ENCODE measurements around the gene VANGL1. TPM values are rescaled to one million over a fixed set of nuclear protein-coding genes. Genes with fewer than 3 reads are reported as not detected.
A peak's percentile ranks its signal among the peaks of the same experiment; 100 is the strongest.

VANGL1 gene
- total and polyA plus RNA-seq, 2 of the 4 experiments (the other 2 are of a cell fraction), result 6.1 to 6.7 TPM

- Histone ChIP-seq H2BK20ac (ENCODE audit: low read depth, low read length) (no peak overlapping the region), H3K27ac (ENCODE audit: insufficient read depth, low read length) (no peak overlapping the region), H3K9me1 (ENCODE audit: insufficient read depth, low read length) (peaks cover 12% of the 10 kb centered on the region), H2AK5ac (ENCODE audit: low read depth, low read length) (no peak overlapping the region), H3K56ac (ENCODE audit: extremely low read depth, insufficient read depth, low read length) (no peak overlapping the region), H3K9me3 (ENCODE audit: control insufficient read depth, insufficient read depth, low read length) (no peaks in the 10 kb centered on the region), H3K18ac (ENCODE audit: low read depth, low read length) (no peak overlapping the region), H2AFZ (replicated peaks; ENCODE audit: low read length, poor library complexity) (no peak overlapping the region), H4K20me1 (ENCODE audit: insufficient read depth, low read length) (peaks cover 13% of the 10 kb centered on the region; the same call in 1 of the 2 replicates), H3K4me2 (ENCODE audit: low read depth, low read length) (no peak overlapping the region), H3K4ac (ENCODE audit: low read depth, low read length) (no peak overlapping the region), H3K4me3 (ENCODE audit: insufficient read depth, low read depth, low read length) (no peak overlapping the region), H3K4me1 (ENCODE audit: control insufficient read depth, insufficient read depth, low read length) (peaks cover 5% of the 10 kb centered on the region; the same call in 1 of the 2 replicates), H4K5ac (ENCODE audit: low read depth, low read length) (no peak overlapping the region), H3K14ac (replicated peaks; ENCODE audit: low read depth, low read length) (no peak overlapping the region), H2AK9ac (replicated peaks; ENCODE audit: low read depth, low read length, poor library complexity) (no peak overlapping the region), H3K23ac (ENCODE audit: low read depth, low read length) (no peak overlapping the region), H4K91ac (ENCODE audit: insufficient read depth, low read depth, low read length) (no peak overlapping the region), H3K79me1 (ENCODE audit: low read depth in 1 of 2, low read length in 2 of 2) (peaks cover 43 to 59% of the 10 kb centered on the region in 2 experiments), H4K8ac (ENCODE audit: low read depth in 2 of 2, low read length in 2 of 2) (no peak overlapping the region), H3K27me3 (ENCODE audit: control insufficient read depth, insufficient read depth, low read length) (no peaks in the 10 kb centered on the region), H2BK120ac (ENCODE audit: low read depth, low read length) (no peak overlapping the region), H2BK15ac (ENCODE audit: low read depth, low read length) (no peak overlapping the region), H2BK5ac (ENCODE audit: low read depth, low read length, poor library complexity, severe bottlenecking) (no peak overlapping the region), H3K36me3 (ENCODE audit: control insufficient read depth, insufficient read depth, low read length) (no peaks in the 10 kb centered on the region; the same call in 1 of the 2 replicates), H3K9ac (ENCODE audit: low read depth, low read length) (no peak overlapping the region)
- WGBS, 2 experiments (ENCODE audit: extremely low coverage in 2 of 2, insufficient read length in 1 of 2), result 60% methylated on average over 3 of the region's 13 CpGs; no CpG with 5 or more reads in 1 of the 2 experiments
- intact Hi-C loops (cut with micrococcal nuclease), result no loop called here
- in situ Hi-C loops (cut with MboI; ENCODE audit: low sequenced_read_pairs), result no loop called here
- DNase-seq (no peak), ATAC-seq (ENCODE audit: low read depth) (0 out of 2 replicates have a peak, but pooled peaks have one; percentile 27)
- dilution Hi-C loops (cut with HindIII; ENCODE audit: low sequenced_read_pairs, unreplicated experiment), result no loop called here
- no TSS peak for BruUV-seq (replicated peaks)
- POLR2A ChIA-PET (ENCODE audit: unreplicated experiment), result no interaction called here
- CTCF ChIA-PET, result no interaction called here
- TF ChIP-seq RFX5 (IDR thresholded peaks at IDR 0.05; ENCODE audit: low read depth, low read length) (no peak), POLR2A (IDR thresholded peaks at IDR 0.05; ENCODE audit: low read depth, low read length) (no peak), MAZ (IDR thresholded peaks at IDR 0.05; ENCODE audit: borderline replicate concordance, low read depth, low read length) (no peak), RAD21 (IDR thresholded peaks at IDR 0.05; ENCODE audit: low read length) (no peak), MXI1 (IDR thresholded peaks at IDR 0.05; ENCODE audit: borderline replicate concordance, low read depth, low read length) (no peak), ELK1 (IDR thresholded peaks at IDR 0.05; ENCODE audit: borderline replicate concordance, low read depth, low read length) (no peak), CTCF (conservative IDR thresholded peaks at IDR 0.05; ENCODE audit: low read depth, low read length) (no peak), CEBPB (IDR thresholded peaks at IDR 0.05; ENCODE audit: low read depth, low read length) (no peak), CHD1 (IDR thresholded peaks at IDR 0.05; ENCODE audit: low read depth, low read length) (no peak)
Observed at GRCh38 chr1:115648717-115649691, 7.2 kb downstream of the VANGL1 start.
